GM12878 (cell line): ENCODE results near the gene ENGASE. TPM values are rescaled to one million over a fixed set of nuclear protein-coding genes. Genes with fewer than 3 reads are reported as not detected.

Experiments
- polyA plus RNA-seq, 11 experiments: library from polyadenylated mRNA; depleted of rRNA in 4 of 11; unstranded in 6 of 11; stranded (reverse) in 5 of 11; fragments of >200 nt; fragmentation: Nextera tagmentation in 4 of 11; fragmentation: Illumina TruSeq in 1 of 11; extraction: Ambion mirVana in 4 of 11; extraction: Trizol in 1 of 11; gene quantifications; 1 replicate in 1 of 11; 2 replicates in 10 of 11; pipeline versions ENCODE4 v1.2.1 to v1.2.3, GENCODE V29; 2011 to 2016; ENCODE audit warnings: inconsistent platforms in 2 of 11, missing spikeins in 2 of 11, low read depth in 1 of 11
- total RNA-seq, 4 experiments: library from RNA; depleted of rRNA in 3 of 4; stranded (reverse); fragments of >200 nt in 3 of 4; fragmentation: Illumina TruSeq in 1 of 4; extraction: Trizol in 1 of 4; gene quantifications; 2 replicates each; pipeline versions ENCODE4 v1.2.1 to v1.2.3, GENCODE V29; 2013 to 2021

ENGASE gene
- total and polyA plus RNA-seq, 10 of the 15 experiments (the other 5 are each of a cell fraction or from before 2014, with no cell fraction given) = 0.18 to 28.9 (median 10.5) TPM

Other genes starting within 250 kb of the ENGASE start
- 13.6 and 19.7 TPM in 2 replicates for gene USP36, start 234.0 kb upstream of the ENGASE start, total RNA-seq (2014; rRNA removed)
- 15.6 and 18.5 TPM in 2 replicates for gene USP36, start 234.0 kb upstream of the ENGASE start, total RNA-seq (2014; rRNA removed; fragmentation: Illumina TruSeq; extraction: Trizol)
- 65.7 and 72.6 TPM in 2 replicates for gene USP36, start 234.0 kb upstream of the ENGASE start, total RNA-seq (2021)
- gene USP36, start 234.0 kb upstream of the ENGASE start, polyA plus RNA-seq (2011; rRNA removed) = 19.2 and 35.0 TPM in 2 replicates
- gene USP36, start 234.0 kb upstream of the ENGASE start, polyA plus RNA-seq (2014; fragmentation: Illumina TruSeq; extraction: Trizol) = 36.0 and 43.0 TPM in 2 replicates
- 10 to 100 TPM in 1 of 2 experiments, 1 to 10 TPM in 1; 7.2 to 12.4 TPM for gene USP36, start 234.0 kb upstream of the ENGASE start, polyA plus RNA-seq (2014; fragmentation: Nextera tagmentation; extraction: Ambion mirVana)
- gene USP36, start 234.0 kb upstream of the ENGASE start, polyA plus RNA-seq (2014; rRNA removed) = 33.1 and 41.6 TPM in 2 replicates
- gene USP36, start 234.0 kb upstream of the ENGASE start, polyA plus RNA-seq (2016; fragmentation: Nextera tagmentation; extraction: Ambion mirVana) = 10 to 100 TPM; 34.1 to 34.8 TPM
- not detected in 2 replicates for gene CEP295NL, start 171.6 kb upstream of the ENGASE start, total RNA-seq (2014; rRNA removed)
- not detected in 2 replicates for gene CEP295NL, start 171.6 kb upstream of the ENGASE start, total RNA-seq (2014; rRNA removed; fragmentation: Illumina TruSeq; extraction: Trizol)
- gene CEP295NL, start 171.6 kb upstream of the ENGASE start, total RNA-seq (2021) = not detected in 2 replicates
- gene CEP295NL, start 171.6 kb upstream of the ENGASE start, polyA plus RNA-seq (2011; rRNA removed) = not detected in 2 replicates
- gene CEP295NL, start 171.6 kb upstream of the ENGASE start, polyA plus RNA-seq (2014; fragmentation: Illumina TruSeq; extraction: Trizol) = not detected in 2 replicates
- gene CEP295NL, start 171.6 kb upstream of the ENGASE start, polyA plus RNA-seq (2014; fragmentation: Nextera tagmentation; extraction: Ambion mirVana) = not detected
- gene CEP295NL, start 171.6 kb upstream of the ENGASE start, polyA plus RNA-seq (2014; rRNA removed) = not detected in 2 replicates
- not detected for gene CEP295NL, start 171.6 kb upstream of the ENGASE start, polyA plus RNA-seq (2016; fragmentation: Nextera tagmentation; extraction: Ambion mirVana)
- gene TIMP2, start 149.4 kb upstream of the ENGASE start, total RNA-seq (2014; rRNA removed) = not detected in 2 replicates
- gene TIMP2, start 149.4 kb upstream of the ENGASE start, total RNA-seq (2014; rRNA removed; fragmentation: Illumina TruSeq; extraction: Trizol) = not detected in 2 replicates
- gene TIMP2, start 149.4 kb upstream of the ENGASE start, total RNA-seq (2021) = 0.41 and 0.64 TPM in 2 replicates
- 0.03 TPM in 1 of 2 replicates, not detected in the other for gene TIMP2, start 149.4 kb upstream of the ENGASE start, polyA plus RNA-seq (2011; rRNA removed)
- not detected in 2 replicates for gene TIMP2, start 149.4 kb upstream of the ENGASE start, polyA plus RNA-seq (2014; fragmentation: Illumina TruSeq; extraction: Trizol)
- gene TIMP2, start 149.4 kb upstream of the ENGASE start, polyA plus RNA-seq (2014; fragmentation: Nextera tagmentation; extraction: Ambion mirVana) = not detected
- gene TIMP2, start 149.4 kb upstream of the ENGASE start, polyA plus RNA-seq (2014; rRNA removed) = not detected in 2 replicates
- gene TIMP2, start 149.4 kb upstream of the ENGASE start, polyA plus RNA-seq (2016; fragmentation: Nextera tagmentation; extraction: Ambion mirVana) = under 1 TPM in 1 of 2 experiments, not detected in 1; 0.04 TPM
- 1.9 and 2.2 TPM in 2 replicates for gene LGALS3BP, start 94.9 kb upstream of the ENGASE start, total RNA-seq (2014; rRNA removed)
- gene LGALS3BP, start 94.9 kb upstream of the ENGASE start, total RNA-seq (2014; rRNA removed; fragmentation: Illumina TruSeq; extraction: Trizol) = 1.0 TPM in 2 replicates
- gene LGALS3BP, start 94.9 kb upstream of the ENGASE start, total RNA-seq (2021) = 5.2 and 5.8 TPM in 2 replicates
- gene LGALS3BP, start 94.9 kb upstream of the ENGASE start, polyA plus RNA-seq (2011; rRNA removed) = 0.82 and 2.0 TPM in 2 replicates
- gene LGALS3BP, start 94.9 kb upstream of the ENGASE start, polyA plus RNA-seq (2014; fragmentation: Illumina TruSeq; extraction: Trizol) = 1.4 and 1.7 TPM in 2 replicates
- under 1 TPM; 0.52 to 0.62 TPM for gene LGALS3BP, start 94.9 kb upstream of the ENGASE start, polyA plus RNA-seq (2014; fragmentation: Nextera tagmentation; extraction: Ambion mirVana)
- 1.8 and 2.7 TPM in 2 replicates for gene LGALS3BP, start 94.9 kb upstream of the ENGASE start, polyA plus RNA-seq (2014; rRNA removed)
- 1 to 10 TPM; 2.0 to 3.5 TPM for gene LGALS3BP, start 94.9 kb upstream of the ENGASE start, polyA plus RNA-seq (2016; fragmentation: Nextera tagmentation; extraction: Ambion mirVana)
- 18.6 and 20.0 TPM in 2 replicates for gene CANT1, start 65.1 kb upstream of the ENGASE start, total RNA-seq (2014; rRNA removed)
- gene CANT1, start 65.1 kb upstream of the ENGASE start, total RNA-seq (2014; rRNA removed; fragmentation: Illumina TruSeq; extraction: Trizol) = 10.7 and 12.2 TPM in 2 replicates
- gene CANT1, start 65.1 kb upstream of the ENGASE start, total RNA-seq (2021) = 48.5 and 59.2 TPM in 2 replicates
- gene CANT1, start 65.1 kb upstream of the ENGASE start, polyA plus RNA-seq (2011; rRNA removed) = 20.5 and 28.8 TPM in 2 replicates
- 13.6 and 18.4 TPM in 2 replicates for gene CANT1, start 65.1 kb upstream of the ENGASE start, polyA plus RNA-seq (2014; fragmentation: Illumina TruSeq; extraction: Trizol)
- 1 to 10 TPM; 2.2 to 7.9 TPM for gene CANT1, start 65.1 kb upstream of the ENGASE start, polyA plus RNA-seq (2014; fragmentation: Nextera tagmentation; extraction: Ambion mirVana)
- gene CANT1, start 65.1 kb upstream of the ENGASE start, polyA plus RNA-seq (2014; rRNA removed) = 21.8 and 23.4 TPM in 2 replicates
- 10 to 100 TPM; 28.3 to 34.0 TPM for gene CANT1, start 65.1 kb upstream of the ENGASE start, polyA plus RNA-seq (2016; fragmentation: Nextera tagmentation; extraction: Ambion mirVana)
- 0.28 and 0.33 TPM in 2 replicates for gene C1QTNF1, start 50.7 kb upstream of the ENGASE start, total RNA-seq (2014; rRNA removed)
- 0.05 and 0.09 TPM in 2 replicates for gene C1QTNF1, start 50.7 kb upstream of the ENGASE start, total RNA-seq (2014; rRNA removed; fragmentation: Illumina TruSeq; extraction: Trizol)
- gene C1QTNF1, start 50.7 kb upstream of the ENGASE start, total RNA-seq (2021) = 0.21 and 0.56 TPM in 2 replicates
- not detected in 2 replicates for gene C1QTNF1, start 50.7 kb upstream of the ENGASE start, polyA plus RNA-seq (2011; rRNA removed)
- gene C1QTNF1, start 50.7 kb upstream of the ENGASE start, polyA plus RNA-seq (2014; fragmentation: Illumina TruSeq; extraction: Trizol) = 0.10 TPM in 1 of 2 replicates, not detected in the other
- gene C1QTNF1, start 50.7 kb upstream of the ENGASE start, polyA plus RNA-seq (2014; fragmentation: Nextera tagmentation; extraction: Ambion mirVana) = not detected
- 0.46 and 1.1 TPM in 2 replicates for gene C1QTNF1, start 50.7 kb upstream of the ENGASE start, polyA plus RNA-seq (2014; rRNA removed)
- gene C1QTNF1, start 50.7 kb upstream of the ENGASE start, polyA plus RNA-seq (2016; fragmentation: Nextera tagmentation; extraction: Ambion mirVana) = under 1 TPM in 1 of 2 experiments, not detected in 1; 0.05 TPM